ENCODE measurements around the gene ABI3BP. TPM values are rescaled to one million over a fixed set of nuclear protein-coding genes. Genes with fewer than 3 reads are reported as not detected.

The ABI3BP gene
- polyA plus RNA-seq, 1 experiment = 16.3 TPM

GRCh38 chr3:100815583-100815982, 177.6 kb downstream of the ABI3BP start:
- H3K36me3 ChIP-seq (ENCODE audit: control insufficient read depth, insufficient read depth, low read length) = no peaks in the 10 kb centered on the region
- H3K4me3 ChIP-seq (ENCODE audit: low read depth, low read length) = no peak overlapping the region
- H3K27me3 ChIP-seq (ENCODE audit: control insufficient read depth, insufficient read depth, low read length) = no peaks in the 10 kb centered on the region
- TF ChIP-seq CTCF (IDR thresholded peaks at IDR 0.05; ENCODE audit: insufficient read depth, low read depth, low read length) = no peak
- ChIA-PET POLR2A (no interaction called here), CTCF (interaction anchor here (1.6 kb wide), 1 partner anchor 382 kb away, joined by 4 read pairs; no protein-coding TSS in a partner anchor)
- no peak for DNase-seq (ENCODE audit: low read depth)

DNA sequence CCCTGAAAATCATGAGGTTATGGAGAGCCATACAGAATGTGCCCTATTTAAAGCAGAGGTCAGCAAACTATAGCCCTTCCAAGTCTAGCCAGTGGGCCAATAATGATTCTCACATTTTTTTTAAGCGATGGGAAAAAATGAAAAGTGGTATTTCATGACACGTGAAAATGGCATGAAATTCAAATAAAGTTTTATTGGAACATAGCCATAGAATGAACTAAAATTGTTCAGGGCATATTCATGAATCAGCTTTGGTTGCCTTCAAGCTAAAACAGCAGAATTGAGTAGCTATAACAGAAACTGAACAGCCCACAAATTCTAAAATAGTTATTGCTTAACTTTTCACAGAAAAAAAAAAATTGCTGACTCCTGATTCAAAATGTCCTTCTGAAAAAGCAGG, 179.4 kb downstream of the ABI3BP start:
- H3K36me3 ChIP-seq (ENCODE audit: control insufficient read depth, insufficient read depth, low read length) = no peaks in the 10 kb centered on the region
- TF ChIP-seq CTCF (IDR thresholded peaks at IDR 0.05; ENCODE audit: insufficient read depth, low read depth, low read length) = no peak
- ChIA-PET POLR2A (no interaction called here), CTCF (interaction anchor here (0.6 to 1.6 kb wide), 2 partner anchors 36 to 383 kb away, joined by 4 read pairs; no protein-coding TSS in a partner anchor)
- H3K27me3 ChIP-seq (ENCODE audit: control insufficient read depth, insufficient read depth, low read length) = no peaks in the 10 kb centered on the region
- no peak overlapping the region for H3K4me3 ChIP-seq (ENCODE audit: low read depth, low read length)
- no peak for DNase-seq (ENCODE audit: low read depth)

DNA sequence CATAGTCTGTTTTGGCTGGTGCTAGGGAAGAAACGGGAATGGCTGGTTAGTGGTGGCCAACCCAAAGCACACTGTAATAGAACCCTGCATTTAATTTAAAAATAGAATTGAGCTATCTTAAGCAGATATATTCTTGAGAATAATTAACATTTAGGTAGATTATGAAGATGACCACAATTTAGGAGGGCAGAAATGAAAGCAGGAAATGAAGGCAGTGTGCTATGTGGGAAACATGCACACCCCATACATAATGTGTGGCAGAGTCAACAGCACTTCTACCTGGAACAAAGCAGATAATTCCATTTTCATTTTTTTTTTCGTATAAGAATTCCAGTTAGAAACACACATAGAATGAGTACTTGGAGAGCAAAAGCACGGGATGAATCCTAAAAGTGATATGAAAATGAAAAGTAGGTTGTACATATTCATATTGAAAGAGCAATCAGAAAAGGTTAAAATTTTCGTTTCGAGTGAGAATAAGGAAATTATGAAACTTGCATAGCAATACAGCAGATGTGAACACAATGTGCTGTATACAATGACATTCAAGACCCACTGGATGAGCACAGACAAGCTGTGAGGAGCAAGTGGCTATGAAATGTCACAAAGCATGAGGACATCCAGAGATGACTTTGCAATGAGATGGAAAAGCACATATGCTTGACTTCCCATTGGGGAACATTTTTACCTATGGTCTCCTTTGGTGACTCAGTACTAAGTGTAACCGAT, 181.3 kb downstream of the ABI3BP start:
- no peak for TF ChIP-seq CTCF (IDR thresholded peaks at IDR 0.05; ENCODE audit: insufficient read depth, low read depth, low read length)
- ChIA-PET CTCF (interaction anchor here (1.1 kb wide), 1 partner anchor 14 kb away, joined by 4 read pairs; no protein-coding TSS in a partner anchor), POLR2A (no interaction called here)
- Histone ChIP-seq H3K27me3 (ENCODE audit: control insufficient read depth, insufficient read depth, low read length) (no peaks in the 10 kb centered on the region), H3K4me3 (ENCODE audit: low read depth, low read length) (no peak overlapping the region), H3K36me3 (ENCODE audit: control insufficient read depth, insufficient read depth, low read length) (no peaks in the 10 kb centered on the region)
- no peak for DNase-seq (ENCODE audit: low read depth)

DNA sequence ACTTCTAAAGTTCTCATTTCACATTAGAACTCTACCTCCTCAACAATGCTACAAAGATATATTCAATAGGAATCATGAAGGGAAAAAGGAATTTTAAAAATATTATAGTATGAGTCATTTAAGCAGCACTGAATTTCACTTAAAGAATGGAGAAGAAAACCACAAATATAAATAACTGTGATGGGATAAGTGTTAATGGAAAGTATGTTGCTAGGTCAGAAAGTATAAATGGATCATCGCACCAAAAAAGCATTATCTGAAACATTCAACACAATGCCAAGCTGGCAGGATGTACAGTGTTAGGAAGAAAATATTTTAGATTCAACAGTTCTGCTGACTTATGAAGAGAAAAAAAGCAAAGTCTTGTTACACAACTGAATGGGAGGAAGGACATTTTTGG, 182.6 kb downstream of the ABI3BP start:
- ChIA-PET POLR2A (interaction anchor here (0.6 kb wide), 1 partner anchor 318 kb away, joined by 3 read pairs; the partner anchor contains the start of gene TMEM45A), CTCF (interaction anchor here (0.6 to 1.2 kb wide), 5 partner anchors 8 to 385 kb away, joined by 3 to 4 read pairs (median 3); no protein-coding TSS in a partner anchor)
- DNase-seq (ENCODE audit: low read depth) = peak; percentile 26
- TF ChIP-seq CTCF (IDR thresholded peaks at IDR 0.05; ENCODE audit: insufficient read depth, low read depth, low read length) = no peak
- H3K27me3 ChIP-seq (ENCODE audit: control insufficient read depth, insufficient read depth, low read length) = no peaks in the 10 kb centered on the region
- no peaks in the 10 kb centered on the region for H3K36me3 ChIP-seq (ENCODE audit: control insufficient read depth, insufficient read depth, low read length)
- H3K4me3 ChIP-seq (ENCODE audit: low read depth, low read length) = no peak overlapping the region

DNA sequence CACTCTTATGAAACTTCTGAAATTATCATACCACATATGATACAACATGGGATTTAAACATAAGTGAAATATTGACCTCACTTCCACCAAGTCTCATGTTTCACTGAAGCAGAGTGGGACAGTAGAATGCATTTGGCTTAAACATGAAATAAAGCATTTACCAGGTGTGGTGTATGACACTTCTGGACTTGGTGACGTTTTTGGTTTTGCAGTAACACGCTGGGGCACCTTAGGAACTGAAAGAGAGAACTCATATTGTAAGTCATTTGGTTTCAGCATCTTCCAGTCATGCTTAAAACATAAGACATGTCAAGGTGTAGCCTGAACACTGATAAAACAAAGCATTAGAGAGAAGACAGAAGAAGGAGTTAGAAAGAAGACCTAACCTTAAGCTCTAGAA, 188.6 kb downstream of the ABI3BP start:
- TF ChIP-seq CTCF (IDR thresholded peaks at IDR 0.05; ENCODE audit: insufficient read depth, low read depth, low read length) = no peak
- no peak overlapping the region for H3K4me3 ChIP-seq (ENCODE audit: low read depth, low read length)
- POLR2A ChIA-PET = no interaction called here
- H3K36me3 ChIP-seq (ENCODE audit: control insufficient read depth, insufficient read depth, low read length) = no peaks in the 10 kb centered on the region
- CTCF ChIA-PET = no interaction called here
- DNase-seq (ENCODE audit: low read depth) = no peak
- H3K27me3 ChIP-seq (ENCODE audit: control insufficient read depth, insufficient read depth, low read length) = no peaks in the 10 kb centered on the region

All from BJ (cell line).